Neuronal stem cell (in vitro differentiated cells): Measurements from ENCODE around the gene ABL1.
A peak's percentile ranks its signal among the peaks of the same experiment; 100 is the strongest.

Experiments
- DNase-seq: peaks from one replicate; pipeline ENCODE4 v3.0.0-alpha.2; 2013; ENCODE audit warnings: low spot score
- H2AFZ ChIP-seq: one replicate; pipeline ENCODE4 v1.6.1; 2013; ENCODE audit warnings: mild to moderate bottlenecking, low read length, inconsistent platforms
- H2AK5ac ChIP-seq: 2 replicates; pipeline ENCODE4 v1.6.1; 2013; ENCODE audit warnings: low read depth, mild to moderate bottlenecking, inconsistent platforms, low read length, moderate library complexity, mixed read lengths
- H2BK120ac ChIP-seq: 2 replicates; pipeline ENCODE4 v1.6.1; 2013; ENCODE audit warnings: low read depth, mild to moderate bottlenecking, inconsistent platforms, low read length, moderate library complexity, mixed read lengths
- H2BK12ac ChIP-seq: one replicate; pipeline ENCODE4 v1.6.1; 2013; ENCODE audit warnings: low read length, inconsistent platforms
- H2BK15ac ChIP-seq: 2 replicates; pipeline ENCODE4 v1.6.1; 2013; ENCODE audit warnings: mild to moderate bottlenecking, low read length, inconsistent platforms, mixed read lengths
- H2BK5ac ChIP-seq: one replicate; pipeline ENCODE4 v1.6.1; 2013; ENCODE audit warnings: inconsistent platforms, mild to moderate bottlenecking, low read length, moderate library complexity
- H3K14ac ChIP-seq: one replicate; pipeline ENCODE4 v1.6.1; 2013; ENCODE audit warnings: low read length, inconsistent platforms
- H3K18ac ChIP-seq: 2 replicates; pipeline ENCODE4 v1.6.1; 2013; ENCODE audit warnings: low read length, inconsistent platforms
- H3K23ac ChIP-seq: 2 replicates; pipeline ENCODE4 v1.6.1; 2013; ENCODE audit warnings: low read depth, mild to moderate bottlenecking, mixed read lengths, low read length, inconsistent platforms; ENCODE audit not compliant: poor library complexity
- H3K27ac ChIP-seq: replicated peaks from 3 replicates; pipeline ENCODE4 v1.5.1; 2013; ENCODE audit warnings: low read length, inconsistent platforms
- H3K27me3 ChIP-seq, 3 experiments: 2 replicates each; pipeline ENCODE4 v1.6.1; 2013; ENCODE audit warnings: low read length in 3 of 3, mild to moderate bottlenecking in 2 of 3, inconsistent platforms in 1 of 3, low read depth in 1 of 3, mixed read lengths in 1 of 3, moderate library complexity in 1 of 3; ENCODE audit not compliant: control insufficient read depth in 3 of 3, insufficient read depth in 3 of 3
- H3K36me3 ChIP-seq, 2 donors: replicated peaks in 1 of 2; 2 replicates each; pipeline ENCODE4 v1.6.1; 2013; ENCODE audit warnings: low read length in 2 of 2; ENCODE audit not compliant: control insufficient read depth in 2 of 2, insufficient read depth in 2 of 2
- H3K4ac ChIP-seq: 2 replicates; pipeline ENCODE4 v1.6.1; 2013; ENCODE audit warnings: inconsistent platforms, mild to moderate bottlenecking, low read length, moderate library complexity
- H3K4me1 ChIP-seq, 2 donors: 1 replicate in 1 of 2; 2 replicates in 1 of 2; pipeline ENCODE4 v1.6.1; 2013; ENCODE audit warnings: low read length in 2 of 2, low read depth in 1 of 2; ENCODE audit not compliant: control insufficient read depth in 2 of 2, insufficient read depth in 1 of 2
- H3K4me2 ChIP-seq: one replicate; pipeline ENCODE4 v1.6.1; 2013; ENCODE audit warnings: mild to moderate bottlenecking, low read length, inconsistent platforms; ENCODE audit not compliant: insufficient read depth, poor library complexity, severe bottlenecking
- H3K4me3 ChIP-seq, 2 donors: 2 replicates each; pipeline ENCODE4 v1.5.1; 2013; ENCODE audit warnings: low read length in 2 of 2, mild to moderate bottlenecking in 2 of 2, inconsistent platforms in 1 of 2, moderate library complexity in 1 of 2
- H3K79me1 ChIP-seq: one replicate; pipeline ENCODE4 v1.6.1; 2013; ENCODE audit warnings: low read depth, mild to moderate bottlenecking, inconsistent platforms, low read length, moderate library complexity
- H3K9ac ChIP-seq: one replicate; pipeline ENCODE4 v1.6.1; 2013; ENCODE audit warnings: mild to moderate bottlenecking, low read depth, low read length, inconsistent platforms; ENCODE audit not compliant: poor library complexity
- H3K9me3 ChIP-seq, 2 donors: replicated peaks in 1 of 2; 2 replicates each; pipeline versions ENCODE3 to v1.6.1; 2013; ENCODE audit warnings: low read length in 2 of 2, mild to moderate bottlenecking in 2 of 2, inconsistent platforms in 1 of 2, low read depth in 1 of 2, mixed read lengths in 1 of 2, moderate library complexity in 1 of 2; ENCODE audit not compliant: control insufficient read depth in 2 of 2, insufficient read depth in 1 of 2
- H4K8ac ChIP-seq: one replicate; pipeline ENCODE4 v1.6.1; 2013; ENCODE audit warnings: low read depth, mild to moderate bottlenecking, inconsistent platforms, low read length, moderate library complexity
- H4K91ac ChIP-seq: one replicate; pipeline ENCODE4 v1.6.1; 2013; ENCODE audit warnings: low read length, low read depth, mild to moderate bottlenecking, inconsistent platforms; ENCODE audit not compliant: poor library complexity
- WGBS, 2 donors: extraction: QIAGEN DNeasy Blood & Tissue Kit; methylation state at CpG; one replicate each; pipeline ENCODE4 v1.1.7; 2013; ENCODE audit warnings: missing lambda C conversion rate in 2 of 2, mixed read lengths in 1 of 2; ENCODE audit not compliant: insufficient read length in 2 of 2, insufficient replicate concordance in 1 of 2; ENCODE audit errors: extremely low coverage in 2 of 2; 5-methylcytosine and 5-hydroxymethylcytosine counted together

The ABL1 gene

DNA sequence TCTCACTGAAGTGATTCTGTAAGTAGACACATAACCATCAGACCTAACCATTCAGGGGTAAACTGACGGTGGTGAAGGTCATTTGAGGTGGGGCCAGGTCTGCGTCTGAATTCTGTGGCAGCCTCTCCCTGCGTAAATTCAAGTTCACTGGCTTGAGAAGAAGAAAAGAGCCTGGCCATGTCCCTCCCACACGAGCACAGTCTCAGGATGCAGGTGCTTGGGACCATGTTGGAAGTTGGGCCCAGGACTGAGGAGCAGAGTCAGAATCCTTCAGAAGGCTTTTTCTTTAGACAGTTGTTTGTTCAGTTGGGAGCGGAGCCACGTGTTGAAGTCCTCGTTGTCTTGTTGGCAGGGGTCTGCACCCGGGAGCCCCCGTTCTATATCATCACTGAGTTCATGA is 37.5 kb downstream of the ABL1 start:
- H3K4ac ChIP-seq: no peak overlapping the region
- H2BK12ac ChIP-seq: no peak overlapping the region
- H2BK5ac ChIP-seq: no peak overlapping the region
- H3K79me1 ChIP-seq: no peaks in the 10 kb centered on the region
- H2AK5ac ChIP-seq: no peak overlapping the region
- no peaks in the 10 kb centered on the region for H3K9me3 ChIP-seq
- H3K4me3 ChIP-seq: no peak overlapping the region
- no CpG with 5 or more reads among the region's 9 CpGs for WGBS, 2 donors
- H3K27ac ChIP-seq: no peak overlapping the region
- no peak overlapping the region for H3K4me2 ChIP-seq
- no peak overlapping the region for H4K91ac ChIP-seq
- no peak overlapping the region for H3K18ac ChIP-seq
- no peak overlapping the region for H3K14ac ChIP-seq
- no peaks in the 10 kb centered on the region for H3K27me3 ChIP-seq
- no peak overlapping the region for H2AFZ ChIP-seq
- DNase-seq: no peak
- H3K9ac ChIP-seq: peak overlapping the region; percentile 1
- H2BK15ac ChIP-seq: no peak overlapping the region
- H2BK120ac ChIP-seq: no peak overlapping the region
- peaks cover 0 to 1% of the 10 kb centered on the region in 2 donors for H3K4me1 ChIP-seq
- no peak overlapping the region for H3K23ac ChIP-seq
- H3K36me3 ChIP-seq: peaks cover 49 to 94% of the 10 kb centered on the region in 2 donors
- H4K8ac ChIP-seq: no peak overlapping the region

DNA sequence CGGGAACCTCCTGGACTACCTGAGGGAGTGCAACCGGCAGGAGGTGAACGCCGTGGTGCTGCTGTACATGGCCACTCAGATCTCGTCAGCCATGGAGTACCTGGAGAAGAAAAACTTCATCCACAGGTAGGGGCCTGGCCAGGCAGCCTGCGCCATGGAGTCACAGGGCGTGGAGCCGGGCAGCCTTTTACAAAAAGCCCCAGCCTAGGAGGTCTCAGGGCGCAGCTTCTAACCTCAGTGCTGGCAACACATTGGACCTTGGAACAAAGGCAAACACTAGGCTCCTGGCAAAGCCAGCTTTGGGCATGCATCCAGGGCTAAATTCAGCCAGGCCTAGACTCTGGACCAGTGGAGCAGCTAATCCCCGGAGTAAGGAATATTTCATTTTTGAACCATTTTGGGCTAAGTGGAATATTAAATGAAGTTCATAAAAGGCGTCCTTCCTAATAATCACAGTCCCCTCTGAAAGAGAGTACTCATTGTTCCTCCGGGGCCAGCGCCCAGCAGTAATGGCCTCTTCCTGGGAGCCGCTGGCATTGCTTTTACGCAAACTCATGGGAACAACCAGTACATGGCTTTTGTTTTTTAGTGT is 38.0 kb downstream of the ABL1 start:
- H3K9ac ChIP-seq: peak overlapping the region; percentile 1
- H3K36me3 ChIP-seq: peaks cover 47 to 94% of the 10 kb centered on the region in 2 donors
- no CpG with 5 or more reads among the region's 15 CpGs for WGBS, 2 donors
- H3K27ac ChIP-seq: no peak overlapping the region
- no peak overlapping the region for H4K91ac ChIP-seq
- DNase-seq: no peak
- no peak overlapping the region for H3K18ac ChIP-seq
- no peaks in the 10 kb centered on the region for H3K9me3 ChIP-seq
- no peak overlapping the region for H2AFZ ChIP-seq
- H3K4me2 ChIP-seq: no peak overlapping the region
- H3K4me1 ChIP-seq: peaks cover 0 to 1% of the 10 kb centered on the region in 2 donors
- H2BK120ac ChIP-seq: no peak overlapping the region
- no peak overlapping the region for H2BK5ac ChIP-seq
- peak overlapping the region; percentile 81 for H3K23ac ChIP-seq
- H3K4ac ChIP-seq: no peak overlapping the region
- no peak overlapping the region for H2BK15ac ChIP-seq
- H3K27me3 ChIP-seq: no peaks in the 10 kb centered on the region
- no peak overlapping the region for H3K4me3 ChIP-seq
- H2AK5ac ChIP-seq: no peak overlapping the region
- no peak overlapping the region for H2BK12ac ChIP-seq
- H3K79me1 ChIP-seq: no peaks in the 10 kb centered on the region
- no peak overlapping the region for H4K8ac ChIP-seq
- H3K14ac ChIP-seq: no peak overlapping the region

DNA sequence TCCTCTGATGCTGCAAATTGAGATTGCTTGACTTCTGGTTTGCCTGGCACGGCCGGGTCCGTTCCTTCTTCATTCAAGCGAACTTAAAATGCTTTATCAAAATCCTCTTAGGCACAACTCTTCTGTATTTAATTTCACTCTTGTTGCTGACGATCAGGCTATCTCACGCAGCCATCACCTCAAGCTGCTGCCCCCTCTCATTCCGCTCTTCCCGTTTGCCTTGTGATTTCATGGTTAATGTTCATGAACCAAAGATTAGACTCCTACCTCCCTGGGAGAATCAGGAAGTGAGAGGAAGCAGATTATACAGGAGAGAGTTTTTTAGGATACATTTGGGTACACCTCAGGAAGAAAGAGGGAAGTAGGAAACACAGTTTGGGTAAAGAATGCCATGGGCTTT is 38.9 kb downstream of the ABL1 start:
- Histone ChIP-seq H3K23ac (no peak overlapping the region), H3K4me2 (no peak overlapping the region), H3K27ac (no peak overlapping the region), H3K4me3 (no peak overlapping the region), H3K9ac (no peak overlapping the region), H3K4me1 (peaks cover 0 to 1% of the 10 kb centered on the region in 2 donors), H2BK5ac (no peak overlapping the region), H3K36me3 (peaks cover 52 to 94% of the 10 kb centered on the region in 2 donors), H2AFZ (no peak overlapping the region), H2AK5ac (no peak overlapping the region), H2BK12ac (no peak overlapping the region), H3K4ac (no peak overlapping the region), H3K18ac (no peak overlapping the region), H3K14ac (no peak overlapping the region), H3K79me1 (no peaks in the 10 kb centered on the region), H4K91ac (no peak overlapping the region), H2BK15ac (no peak overlapping the region), H3K27me3 (no peaks in the 10 kb centered on the region), H3K9me3 (no peaks in the 10 kb centered on the region), H4K8ac (no peak overlapping the region), H2BK120ac (no peak overlapping the region)
- WGBS, 2 donors: no CpG with 5 or more reads among the region's 8 CpGs
- DNase-seq: no peak

DNA sequence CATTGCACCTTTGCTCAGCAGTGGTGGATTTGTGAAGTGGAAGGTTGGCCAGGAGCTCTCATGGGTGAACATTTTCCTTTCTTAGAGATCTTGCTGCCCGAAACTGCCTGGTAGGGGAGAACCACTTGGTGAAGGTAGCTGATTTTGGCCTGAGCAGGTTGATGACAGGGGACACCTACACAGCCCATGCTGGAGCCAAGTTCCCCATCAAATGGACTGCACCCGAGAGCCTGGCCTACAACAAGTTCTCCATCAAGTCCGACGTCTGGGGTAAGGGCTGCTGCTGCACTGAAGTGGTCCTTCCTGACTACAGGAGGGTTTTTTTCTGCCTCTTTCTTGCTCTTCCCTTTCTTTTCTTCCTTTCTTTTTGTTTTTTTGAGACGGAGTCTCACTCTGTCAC is 39.7 kb downstream of the ABL1 start:
- peaks cover 56 to 94% of the 10 kb centered on the region in 2 donors for H3K36me3 ChIP-seq
- DNase-seq: no peak
- no peak overlapping the region for H2BK15ac ChIP-seq
- H3K23ac ChIP-seq: no peak overlapping the region
- H3K27ac ChIP-seq: no peak overlapping the region
- H3K27me3 ChIP-seq: no peaks in the 10 kb centered on the region
- no peak overlapping the region for H3K4me2 ChIP-seq
- no peak overlapping the region for H2BK120ac ChIP-seq
- H3K18ac ChIP-seq: no peak overlapping the region
- no peak overlapping the region for H3K4me3 ChIP-seq
- no peak overlapping the region for H3K9ac ChIP-seq
- no peak overlapping the region for H3K14ac ChIP-seq
- H2AFZ ChIP-seq: no peak overlapping the region
- no peak overlapping the region for H2AK5ac ChIP-seq
- no peaks in the 10 kb centered on the region for H3K9me3 ChIP-seq
- H3K79me1 ChIP-seq: no peaks in the 10 kb centered on the region
- H3K4ac ChIP-seq: no peak overlapping the region
- no peak overlapping the region for H2BK12ac ChIP-seq
- no CpG with 5 or more reads among the region's 5 CpGs for WGBS, 2 donors
- no peak overlapping the region for H4K91ac ChIP-seq
- no peak overlapping the region for H4K8ac ChIP-seq
- no peak overlapping the region for H2BK5ac ChIP-seq
- peaks cover 0 to 1% of the 10 kb centered on the region in 2 donors for H3K4me1 ChIP-seq
